Measurements from ENCODE around the gene CTPS2. TPM values are rescaled to one million over a fixed set of nuclear protein-coding genes. Genes with fewer than 3 reads are reported as not detected.
"Not testable (repeated sequence)": the region's sequence is repeated elsewhere in the genome, so short reads cannot be mapped to it uniquely, and the experiment has no call there.

Gene CTPS2
- total and polyA plus RNA-seq, 8 donors = 10.2 to 56.5 (median 49.1) TPM

GRCh38 chrX:16606142-16606720 is 106.2 kb downstream of the CTPS2 start:
- no peak overlapping the region for H3K27ac ChIP-seq
- intact Hi-C loops (cut with DNase I) = no loop called here
- ATAC-seq (no peak), DNase-seq (no peak)
- H3K4me3 ChIP-seq = no peak overlapping the region
- H3K36me3 ChIP-seq = no peaks in the 10 kb centered on the region
- no peaks in the 10 kb centered on the region for H3K27me3 ChIP-seq
- H3K4me1 ChIP-seq = no peaks in the 10 kb centered on the region
- TF ChIP-seq CTCF (IDR thresholded peaks at IDR 0.05) = no peak
- no peaks in the 10 kb centered on the region for H3K9me3 ChIP-seq

GRCh38 chrX:16604337-16604736 is 108.1 kb downstream of the CTPS2 start:
- no peaks in the 10 kb centered on the region for H3K36me3 ChIP-seq
- DNase-seq = no peak
- H3K27ac ChIP-seq = no peak overlapping the region
- H3K9me3 ChIP-seq = no peaks in the 10 kb centered on the region
- ATAC-seq = no peak
- intact Hi-C loops (cut with DNase I) = no loop called here
- no peak for TF ChIP-seq CTCF (IDR thresholded peaks at IDR 0.05)
- H3K4me3 ChIP-seq = no peak overlapping the region
- H3K4me1 ChIP-seq = no peaks in the 10 kb centered on the region
- no peaks in the 10 kb centered on the region for H3K27me3 ChIP-seq

GRCh38 chrX:16603822-16604221 is 108.6 kb downstream of the CTPS2 start:
- H3K4me1 ChIP-seq = no peaks in the 10 kb centered on the region
- ATAC-seq = no peak
- no peak overlapping the region for H3K27ac ChIP-seq
- H3K4me3 ChIP-seq = no peak overlapping the region
- no peaks in the 10 kb centered on the region for H3K27me3 ChIP-seq
- H3K9me3 ChIP-seq = no peaks in the 10 kb centered on the region
- H3K36me3 ChIP-seq = no peaks in the 10 kb centered on the region
- intact Hi-C loops (cut with DNase I) = no loop called here
- no peak for TF ChIP-seq CTCF (IDR thresholded peaks at IDR 0.05)
- no peak for DNase-seq

- intact Hi-C loops (cut with DNase I); H3K4me1 ChIP-seq; H3K9me3 ChIP-seq; DNase-seq; H3K27me3 ChIP-seq; ATAC-seq; H3K36me3 ChIP-seq; H3K27ac ChIP-seq; H3K4me3 ChIP-seq: not testable (repeated sequence)
Observed at GRCh38 chrX:16603235-16603634, 109.2 kb downstream of the CTPS2 start.

- ATAC-seq (no peak), DNase-seq (no peak)
- Histone ChIP-seq H3K36me3 (no peaks in the 10 kb centered on the region), H3K27ac (no peak overlapping the region), H3K9me3 (no peaks in the 10 kb centered on the region), H3K4me3 (no peak overlapping the region), H3K27me3 (no peaks in the 10 kb centered on the region), H3K4me1 (no peaks in the 10 kb centered on the region)
- TF ChIP-seq CTCF (IDR thresholded peaks at IDR 0.05) = no peak
- intact Hi-C loops (cut with DNase I) = no loop called here
Observed at GRCh38 chrX:16601885-16602284, 110.6 kb downstream of the CTPS2 start.

GRCh38 chrX:16594490-16594889 is 118.0 kb downstream of the CTPS2 start:
- H3K27me3 ChIP-seq = no peaks in the 10 kb centered on the region
- H3K4me1 ChIP-seq = no peaks in the 10 kb centered on the region
- TF ChIP-seq CTCF (IDR thresholded peaks at IDR 0.05) = no peak
- no peaks in the 10 kb centered on the region for H3K36me3 ChIP-seq
- DNase-seq = no peak
- H3K4me3 ChIP-seq = no peak overlapping the region
- H3K9me3 ChIP-seq = no peaks in the 10 kb centered on the region
- intact Hi-C loops (cut with DNase I) = no loop called here
- ATAC-seq = no peak
- no peak overlapping the region for H3K27ac ChIP-seq

Measured in left lung (tissue), 10 donors.